ENCODE results near the gene RMND5B.

DNA sequence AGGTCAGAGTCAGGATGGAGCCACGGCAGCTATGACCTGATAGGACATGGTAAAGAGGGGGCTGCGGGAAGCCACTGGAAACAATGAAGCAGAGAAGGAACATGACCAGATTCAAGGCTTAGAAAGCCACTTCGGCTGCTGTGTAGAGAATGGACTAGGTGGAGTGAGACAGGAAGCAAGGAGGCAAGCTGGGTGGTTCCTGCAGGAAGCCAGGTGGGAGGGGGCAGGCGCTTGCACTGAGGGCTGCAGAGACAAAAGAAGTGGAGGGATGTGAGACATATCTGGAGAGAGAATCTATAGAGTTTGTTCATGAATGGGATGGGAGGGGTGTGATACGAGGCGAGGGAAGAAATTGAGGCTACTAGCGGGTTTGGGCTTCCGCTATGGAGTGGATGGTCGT, 36.5 kb upstream of the RMND5B start:
- TF ChIP-seq, protein P1, sequence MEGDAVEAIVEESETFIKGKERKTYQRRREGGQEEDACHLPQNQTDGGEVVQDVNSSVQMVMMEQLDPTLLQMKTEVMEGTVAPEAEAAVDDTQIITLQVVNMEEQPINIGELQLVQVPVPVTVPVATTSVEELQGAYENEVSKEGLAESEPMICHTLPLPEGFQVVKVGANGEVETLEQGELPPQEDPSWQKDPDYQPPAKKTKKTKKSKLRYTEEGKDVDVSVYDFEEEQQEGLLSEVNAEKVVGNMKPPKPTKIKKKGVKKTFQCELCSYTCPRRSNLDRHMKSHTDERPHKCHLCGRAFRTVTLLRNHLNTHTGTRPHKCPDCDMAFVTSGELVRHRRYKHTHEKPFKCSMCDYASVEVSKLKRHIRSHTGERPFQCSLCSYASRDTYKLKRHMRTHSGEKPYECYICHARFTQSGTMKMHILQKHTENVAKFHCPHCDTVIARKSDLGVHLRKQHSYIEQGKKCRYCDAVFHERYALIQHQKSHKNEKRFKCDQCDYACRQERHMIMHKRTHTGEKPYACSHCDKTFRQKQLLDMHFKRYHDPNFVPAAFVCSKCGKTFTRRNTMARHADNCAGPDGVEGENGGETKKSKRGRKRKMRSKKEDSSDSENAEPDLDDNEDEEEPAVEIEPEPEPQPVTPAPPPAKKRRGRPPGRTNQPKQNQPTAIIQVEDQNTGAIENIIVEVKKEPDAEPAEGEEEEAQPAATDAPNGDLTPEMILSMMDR (IDR thresholded peaks at IDR 0.05), result no peak
- no peak for TF ChIP-seq EZH2 (IDR thresholded peaks at IDR 0.05)
